Ascending aorta (tissue), 2 donors: Measurements from ENCODE around the gene MESP1. TPM values are rescaled to one million over a fixed set of nuclear protein-coding genes. Genes with fewer than 3 reads are reported as not detected.
A peak's percentile ranks its signal among the peaks of the same experiment; 100 is the strongest.

ENCODE experiments used
- DNase-seq, 2 donors: peaks; one replicate each; pipeline ENCODE4 v3.0.0-alpha.2; 2019; ENCODE audit warnings: low spot score in 2 of 2
- H3K27ac ChIP-seq, 2 donors: fragments of 200-600 bp; sonication (generic); one replicate each; pipeline ENCODE4 v1.5.1; 2016 to 2017; ENCODE audit warnings: mild to moderate bottlenecking in 1 of 2
- H3K27me3 ChIP-seq: fragments of 200-600 bp; sonication (generic); one replicate; pipeline ENCODE4 v1.5.1; 2017
- H3K36me3 ChIP-seq, 2 donors: fragments of 200-600 bp; sonication (generic); one replicate each; pipeline ENCODE4 v1.5.1; 2016
- H3K4me1 ChIP-seq, 2 donors: fragments of 200-600 bp; sonication (generic); one replicate each; pipeline ENCODE4 v1.5.1; 2016 to 2017; ENCODE audit warnings: mild to moderate bottlenecking in 1 of 2
- H3K4me3 ChIP-seq, 2 donors: fragments of 200-600 bp; sonication (generic); one replicate each; pipeline ENCODE4 v1.5.1; 2016 to 2017; ENCODE audit warnings: mild to moderate bottlenecking in 1 of 2
- H3K9me3 ChIP-seq, 2 donors: fragments of 200-600 bp; sonication (generic); one replicate each; pipeline ENCODE4 v1.5.1; 2016
- intact Hi-C: fragments of 100-400 bp; cut with DNase I; formaldehyde crosslinking; loops from one replicate; pipeline ENCODE4 v1.15.1; 2023
- total RNA-seq: library from RNA; depleted of rRNA; stranded (reverse); fragments of >200 nt; gene quantifications from one replicate; pipeline ENCODE4 v1.1.0, GENCODE V29; 2016
- TF ChIP-seq, protein P1 (sequence below), 3 experiments: fragments of 200-600 bp in 2 of 3; fragments of 450-650 bp in 1 of 3; sonication (generic) in 2 of 3; IDR thresholded peaks; one replicate each; pipeline ENCODE4 v1.5.1; 2016 to 2019; ENCODE audit warnings: antibody characterized with exemption in 3 of 3, mild to moderate bottlenecking in 1 of 3, moderate library complexity in 1 of 3

MESP1 gene
- total RNA-seq, 1 donor from 2014 or later, result 0.85 TPM

DNA sequence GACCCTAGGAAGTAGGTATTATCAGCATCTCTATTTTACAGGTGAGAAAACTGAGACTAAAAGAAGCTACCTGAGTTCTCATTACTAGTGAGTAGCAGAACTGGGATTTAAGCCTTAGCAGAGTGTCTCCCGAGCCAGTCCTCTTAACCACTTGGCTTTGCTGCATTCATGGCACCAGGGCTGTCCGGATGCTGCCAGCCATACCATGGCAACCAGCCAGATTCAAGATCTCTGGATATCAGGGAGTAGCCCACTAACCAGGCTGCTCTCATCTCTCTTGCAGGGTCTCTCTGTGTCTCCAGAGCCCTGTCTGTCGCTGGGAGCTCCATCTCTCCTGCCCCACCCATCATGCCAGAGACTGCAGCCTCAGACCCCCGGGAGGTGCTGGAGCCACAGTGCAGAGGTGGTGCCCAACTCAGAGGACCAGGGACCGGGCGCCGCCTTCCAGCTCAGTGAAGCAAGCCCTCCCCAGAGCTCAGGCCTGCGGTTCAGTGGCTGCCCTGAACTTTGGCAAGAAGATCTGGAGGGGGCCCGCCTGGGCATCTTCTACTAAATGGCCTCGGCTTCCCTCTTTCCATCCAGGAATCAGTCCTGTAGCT, 26.8 kb upstream of the MESP1 start:
- DNase-seq, result no peak
- intact Hi-C loops, result no loop called here
- Histone ChIP-seq H3K36me3 (no peaks in the 10 kb centered on the region), H3K4me1 (peaks cover 0 to 5% of the 10 kb centered on the region in 2 donors), H3K27ac (no peak overlapping the region), H3K9me3 (no peaks in the 10 kb centered on the region), H3K27me3 (no peaks in the 10 kb centered on the region), H3K4me3 (no peak overlapping the region)
- TF ChIP-seq, protein P1, sequence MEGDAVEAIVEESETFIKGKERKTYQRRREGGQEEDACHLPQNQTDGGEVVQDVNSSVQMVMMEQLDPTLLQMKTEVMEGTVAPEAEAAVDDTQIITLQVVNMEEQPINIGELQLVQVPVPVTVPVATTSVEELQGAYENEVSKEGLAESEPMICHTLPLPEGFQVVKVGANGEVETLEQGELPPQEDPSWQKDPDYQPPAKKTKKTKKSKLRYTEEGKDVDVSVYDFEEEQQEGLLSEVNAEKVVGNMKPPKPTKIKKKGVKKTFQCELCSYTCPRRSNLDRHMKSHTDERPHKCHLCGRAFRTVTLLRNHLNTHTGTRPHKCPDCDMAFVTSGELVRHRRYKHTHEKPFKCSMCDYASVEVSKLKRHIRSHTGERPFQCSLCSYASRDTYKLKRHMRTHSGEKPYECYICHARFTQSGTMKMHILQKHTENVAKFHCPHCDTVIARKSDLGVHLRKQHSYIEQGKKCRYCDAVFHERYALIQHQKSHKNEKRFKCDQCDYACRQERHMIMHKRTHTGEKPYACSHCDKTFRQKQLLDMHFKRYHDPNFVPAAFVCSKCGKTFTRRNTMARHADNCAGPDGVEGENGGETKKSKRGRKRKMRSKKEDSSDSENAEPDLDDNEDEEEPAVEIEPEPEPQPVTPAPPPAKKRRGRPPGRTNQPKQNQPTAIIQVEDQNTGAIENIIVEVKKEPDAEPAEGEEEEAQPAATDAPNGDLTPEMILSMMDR (IDR thresholded peaks at IDR 0.05), result no peak

DNA sequence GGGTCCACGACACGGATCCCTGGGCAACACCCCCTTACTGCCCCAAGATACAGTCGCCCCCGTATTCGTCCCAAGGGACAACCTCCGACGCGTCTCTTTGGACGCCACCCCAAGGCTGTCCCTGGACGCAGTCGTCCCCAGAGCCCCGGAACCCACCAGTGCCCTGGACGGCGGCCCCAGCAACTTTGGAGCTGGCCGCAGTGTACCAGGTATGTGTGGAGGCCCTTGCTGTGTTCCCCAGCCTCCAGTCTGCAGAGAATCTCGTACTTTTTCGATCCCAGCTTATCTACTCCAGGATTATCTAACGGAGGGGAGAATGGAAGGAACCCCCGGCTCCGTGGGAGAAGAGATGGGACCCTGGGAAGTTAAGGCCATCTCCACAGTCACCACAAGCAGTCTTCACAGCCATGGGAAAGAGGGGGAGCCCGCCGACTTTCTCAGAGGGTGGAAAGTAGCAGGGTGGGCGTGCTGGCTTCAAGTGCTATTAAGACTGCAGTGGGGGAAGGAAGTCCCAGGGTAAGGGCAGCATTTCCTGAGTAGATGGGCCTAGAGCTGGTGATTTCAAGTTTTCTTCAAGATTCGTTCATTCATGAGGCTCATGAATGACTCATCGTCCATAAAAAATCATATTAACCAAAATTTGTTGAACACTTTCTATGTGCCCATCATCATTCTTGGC, 26.2 kb upstream of the MESP1 start:
- TF ChIP-seq, protein P1 (IDR thresholded peaks at IDR 0.05), result no peak
- Histone ChIP-seq H3K4me3 (peak overlapping the region; percentile 50 to 59), H3K9me3 (no peaks in the 10 kb centered on the region), H3K27ac (no peak overlapping the region), H3K27me3 (no peaks in the 10 kb centered on the region), H3K4me1 (peaks cover 0 to 5% of the 10 kb centered on the region in 2 donors), H3K36me3 (no peaks in the 10 kb centered on the region)
- no peak for DNase-seq
- intact Hi-C loops, result no loop called here

DNA sequence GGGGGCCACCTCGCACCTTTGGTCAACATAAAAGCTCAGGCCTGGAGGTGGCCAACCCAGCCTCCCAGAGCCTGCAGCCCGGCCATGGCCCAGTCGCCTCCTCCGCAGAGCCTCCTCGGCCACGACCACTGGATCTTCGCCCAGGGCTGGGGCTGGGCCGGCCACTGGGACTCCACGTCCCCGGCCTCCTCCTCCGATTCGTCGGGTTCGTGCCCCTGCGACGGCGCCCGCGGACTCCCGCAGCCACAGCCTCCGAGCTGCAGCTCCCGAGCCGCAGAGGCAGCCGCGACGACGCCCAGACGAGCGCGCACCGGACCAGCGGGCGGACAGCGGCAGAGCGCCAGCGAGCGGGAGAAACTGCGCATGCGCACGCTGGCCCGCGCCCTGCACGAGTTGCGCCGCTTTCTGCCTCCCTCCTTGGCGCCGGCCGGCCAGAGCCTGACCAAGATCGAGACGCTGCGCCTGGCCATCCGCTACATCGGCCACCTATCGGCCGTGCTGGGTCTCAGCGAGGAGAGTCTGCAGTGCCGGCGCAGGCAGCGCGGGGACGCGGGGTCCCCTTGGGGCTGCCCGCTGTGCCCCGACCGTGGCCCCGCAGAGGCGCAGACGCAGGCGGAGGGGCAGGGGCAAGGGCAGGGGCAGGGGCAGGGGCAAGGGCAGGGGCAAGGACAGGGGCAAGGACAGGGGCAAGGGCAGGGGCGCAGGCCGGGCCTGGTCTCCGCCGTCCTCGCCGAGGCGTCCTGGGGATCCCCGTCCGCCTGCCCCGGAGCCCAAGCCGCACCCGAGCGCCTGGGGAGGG, 25.4 kb upstream of the MESP1 start, which contains the start of gene MESP2:
Gene MESP2, plus strand, starts transcription at position 59 of the 799 bp plus-strand sequence. Its CDS starts 26 bp downstream, at position 85.
- Histone ChIP-seq H3K4me1 (peaks cover 0 to 5% of the 10 kb centered on the region in 2 donors), H3K27ac (no peak within 1 kb of the TSS), H3K9me3 (no peaks in the 10 kb centered on the region), H3K27me3 (no peaks in the 10 kb centered on the region), H3K36me3 (no peaks in the 10 kb centered on the region), H3K4me3 (peak within 1 kb of the TSS; percentile 50 to 59)
- intact Hi-C loops, result no loop called here
- DNase-seq, result peak in 1 of 2 donors; percentile 87
- TF ChIP-seq, protein P1 (IDR thresholded peaks at IDR 0.05), result peak; percentile 35 to 55 (median 43)

DNA sequence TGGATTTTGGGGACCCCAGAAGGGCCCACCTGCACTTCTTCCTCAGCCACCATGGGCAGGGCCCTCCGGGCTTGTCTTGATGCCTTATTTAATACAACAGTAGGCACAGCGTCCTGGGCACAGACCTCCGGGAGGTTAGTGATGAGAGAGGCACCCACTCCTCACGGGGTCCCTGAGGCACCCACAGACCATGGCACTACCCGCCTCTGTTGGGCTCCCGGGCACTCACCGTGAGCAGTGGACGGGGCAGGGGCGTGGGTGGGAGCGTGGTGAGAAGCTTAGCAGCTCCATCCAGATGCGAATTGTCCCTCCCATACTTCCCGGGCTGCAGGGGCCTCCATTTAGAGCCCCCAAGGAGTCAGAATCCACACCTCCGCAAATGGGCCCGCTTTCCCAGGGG, 24.8 kb upstream of the MESP1 start:
- no peak for DNase-seq
- intact Hi-C loops, result no loop called here
- Histone ChIP-seq H3K36me3 (no peaks in the 10 kb centered on the region), H3K27me3 (no peaks in the 10 kb centered on the region), H3K4me1 (peaks cover 0 to 5% of the 10 kb centered on the region in 2 donors), H3K27ac (no peak overlapping the region), H3K4me3 (peak overlapping the region; percentile 50 to 59), H3K9me3 (no peaks in the 10 kb centered on the region)
- TF ChIP-seq, protein P1 (IDR thresholded peaks at IDR 0.05), result no peak

DNA sequence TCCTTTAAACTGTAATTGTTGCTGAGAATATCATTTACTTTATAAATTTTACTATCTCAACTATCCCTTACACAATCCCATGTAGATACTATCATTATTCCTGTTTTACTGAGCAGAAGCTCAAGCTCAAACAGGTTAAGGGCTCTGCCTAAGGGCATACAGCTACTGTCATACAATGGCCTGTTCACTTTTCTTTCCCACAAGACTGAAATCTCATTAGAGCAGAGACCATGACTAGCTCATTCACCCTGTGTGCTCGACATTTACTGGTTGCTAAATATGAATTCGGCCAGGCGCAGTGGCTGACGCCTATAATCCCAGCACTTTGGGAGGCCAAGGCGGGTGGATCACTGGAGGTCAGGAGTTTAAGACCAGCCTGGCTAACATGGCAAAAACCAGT, 23.4 kb upstream of the MESP1 start:
- TF ChIP-seq, protein P1 (IDR thresholded peaks at IDR 0.05), result no peak
- peaks cover 0 to 5% of the 10 kb centered on the region in 2 donors for H3K4me1 ChIP-seq

More for the DNA sequence above, 23.4 kb upstream of the MESP1 start:
- no peak overlapping the region for H3K27ac ChIP-seq
- no peaks in the 10 kb centered on the region for H3K36me3 ChIP-seq
- intact Hi-C loops, result no loop called here
- H3K9me3 ChIP-seq, result no peaks in the 10 kb centered on the region
- no peaks in the 10 kb centered on the region for H3K27me3 ChIP-seq
- H3K4me3 ChIP-seq, result no peak overlapping the region
- DNase-seq, result no peak
